GM12801 (cell line): Measurements from ENCODE around the gene ADCK2.

Experiments
- CTCF ChIP-seq: IDR thresholded peaks from one replicate; pipeline ENCODE4 v1.5.1; 2011; ENCODE audit warnings: control low read depth; ENCODE audit not compliant: insufficient read length; ENCODE audit errors: extremely low read depth

The ADCK2 gene

GRCh38 chr7:140688341-140688740 lies 15.6 kb downstream of the ADCK2 start:
- no peak for TF ChIP-seq CTCF

GRCh38 chr7:140689199-140690152 lies 16.7 kb downstream of the ADCK2 start:
- no peak for TF ChIP-seq CTCF

GRCh38 chr7:140691376-140692045 lies 18.8 kb downstream of the ADCK2 start:
- no peak for TF ChIP-seq CTCF

GRCh38 chr7:140694592-140694991 lies 21.8 kb downstream of the ADCK2 start:
- no peak for TF ChIP-seq CTCF

- no peak for TF ChIP-seq CTCF
Measured at GRCh38 chr7:140695381-140695780, 22.6 kb downstream of the ADCK2 start.

GRCh38 chr7:140696024-140696679 lies 23.4 kb downstream of the ADCK2 start:
- no peak for TF ChIP-seq CTCF

GRCh38 chr7:140696680-140697446 lies 24.1 kb downstream of the ADCK2 start, which contains the start of gene NDUFB2:
NDUFB2 (plus strand) TSS chr7:140696708; CDS start chr7:140696745, 37 bp downstream.
- no peak for TF ChIP-seq CTCF
